Ascending aorta (tissue), 2 donors: ENCODE measurements around the gene RBP3. TPM values are rescaled to one million over a fixed set of nuclear protein-coding genes. Genes with fewer than 3 reads are reported as not detected.

Experiments
- DNase-seq, 2 donors: peaks; one replicate each; pipeline ENCODE4 v3.0.0-alpha.2; 2019; ENCODE audit warnings: low spot score in 2 of 2
- H3K27ac ChIP-seq, 2 donors: fragments of 200-600 bp; sonication (generic); one replicate each; pipeline ENCODE4 v1.5.1; 2016 to 2017; ENCODE audit warnings: mild to moderate bottlenecking in 1 of 2
- H3K27me3 ChIP-seq: fragments of 200-600 bp; sonication (generic); one replicate; pipeline ENCODE4 v1.5.1; 2017
- H3K36me3 ChIP-seq, 2 donors: fragments of 200-600 bp; sonication (generic); one replicate each; pipeline ENCODE4 v1.5.1; 2016
- H3K4me1 ChIP-seq, 2 donors: fragments of 200-600 bp; sonication (generic); one replicate each; pipeline ENCODE4 v1.5.1; 2016 to 2017; ENCODE audit warnings: mild to moderate bottlenecking in 1 of 2
- H3K4me3 ChIP-seq, 2 donors: fragments of 200-600 bp; sonication (generic); one replicate each; pipeline ENCODE4 v1.5.1; 2016 to 2017; ENCODE audit warnings: mild to moderate bottlenecking in 1 of 2
- H3K9me3 ChIP-seq, 2 donors: fragments of 200-600 bp; sonication (generic); one replicate each; pipeline ENCODE4 v1.5.1; 2016
- intact Hi-C: fragments of 100-400 bp; cut with DNase I; formaldehyde crosslinking; loops from one replicate; pipeline ENCODE4 v1.15.1; 2023
- total RNA-seq: library from RNA; depleted of rRNA; stranded (reverse); fragments of >200 nt; gene quantifications from one replicate; pipeline ENCODE4 v1.1.0, GENCODE V29; 2016
- TF ChIP-seq, protein P1 (sequence below), 3 experiments: fragments of 200-600 bp in 2 of 3; fragments of 450-650 bp in 1 of 3; sonication (generic) in 2 of 3; IDR thresholded peaks; one replicate each; pipeline ENCODE4 v1.5.1; 2016 to 2019; ENCODE audit warnings: antibody characterized with exemption in 3 of 3, mild to moderate bottlenecking in 1 of 3, moderate library complexity in 1 of 3

Gene RBP3
- total RNA-seq, 1 donor from 2014 or later: not detected

DNA sequence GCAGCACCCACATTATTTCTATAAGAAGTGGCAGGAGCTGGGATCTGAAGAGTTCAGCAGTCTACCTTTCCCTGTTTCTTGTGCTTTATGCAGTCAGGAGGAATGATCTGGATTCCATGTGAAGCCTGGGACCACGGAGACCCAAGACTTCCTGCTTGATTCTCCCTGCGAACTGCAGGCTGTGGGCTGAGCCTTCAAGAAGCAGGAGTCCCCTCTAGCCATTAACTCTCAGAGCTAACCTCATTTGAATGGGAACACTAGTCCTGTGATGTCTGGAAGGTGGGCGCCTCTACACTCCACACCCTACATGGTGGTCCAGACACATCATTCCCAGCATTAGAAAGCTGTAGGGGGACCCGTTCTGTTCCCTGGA, 874 bp upstream of the RBP3 start:
- Histone ChIP-seq H3K27ac (no peak overlapping the region), H3K4me3 (no peak overlapping the region), H3K36me3 (no peaks in the 10 kb centered on the region), H3K9me3 (no peaks in the 10 kb centered on the region), H3K27me3 (no peaks in the 10 kb centered on the region), H3K4me1 (no peaks in the 10 kb centered on the region)
- TF ChIP-seq, protein P1, sequence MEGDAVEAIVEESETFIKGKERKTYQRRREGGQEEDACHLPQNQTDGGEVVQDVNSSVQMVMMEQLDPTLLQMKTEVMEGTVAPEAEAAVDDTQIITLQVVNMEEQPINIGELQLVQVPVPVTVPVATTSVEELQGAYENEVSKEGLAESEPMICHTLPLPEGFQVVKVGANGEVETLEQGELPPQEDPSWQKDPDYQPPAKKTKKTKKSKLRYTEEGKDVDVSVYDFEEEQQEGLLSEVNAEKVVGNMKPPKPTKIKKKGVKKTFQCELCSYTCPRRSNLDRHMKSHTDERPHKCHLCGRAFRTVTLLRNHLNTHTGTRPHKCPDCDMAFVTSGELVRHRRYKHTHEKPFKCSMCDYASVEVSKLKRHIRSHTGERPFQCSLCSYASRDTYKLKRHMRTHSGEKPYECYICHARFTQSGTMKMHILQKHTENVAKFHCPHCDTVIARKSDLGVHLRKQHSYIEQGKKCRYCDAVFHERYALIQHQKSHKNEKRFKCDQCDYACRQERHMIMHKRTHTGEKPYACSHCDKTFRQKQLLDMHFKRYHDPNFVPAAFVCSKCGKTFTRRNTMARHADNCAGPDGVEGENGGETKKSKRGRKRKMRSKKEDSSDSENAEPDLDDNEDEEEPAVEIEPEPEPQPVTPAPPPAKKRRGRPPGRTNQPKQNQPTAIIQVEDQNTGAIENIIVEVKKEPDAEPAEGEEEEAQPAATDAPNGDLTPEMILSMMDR (IDR thresholded peaks at IDR 0.05): no peak
- no peak for DNase-seq
- intact Hi-C loops: no loop called here

DNA sequence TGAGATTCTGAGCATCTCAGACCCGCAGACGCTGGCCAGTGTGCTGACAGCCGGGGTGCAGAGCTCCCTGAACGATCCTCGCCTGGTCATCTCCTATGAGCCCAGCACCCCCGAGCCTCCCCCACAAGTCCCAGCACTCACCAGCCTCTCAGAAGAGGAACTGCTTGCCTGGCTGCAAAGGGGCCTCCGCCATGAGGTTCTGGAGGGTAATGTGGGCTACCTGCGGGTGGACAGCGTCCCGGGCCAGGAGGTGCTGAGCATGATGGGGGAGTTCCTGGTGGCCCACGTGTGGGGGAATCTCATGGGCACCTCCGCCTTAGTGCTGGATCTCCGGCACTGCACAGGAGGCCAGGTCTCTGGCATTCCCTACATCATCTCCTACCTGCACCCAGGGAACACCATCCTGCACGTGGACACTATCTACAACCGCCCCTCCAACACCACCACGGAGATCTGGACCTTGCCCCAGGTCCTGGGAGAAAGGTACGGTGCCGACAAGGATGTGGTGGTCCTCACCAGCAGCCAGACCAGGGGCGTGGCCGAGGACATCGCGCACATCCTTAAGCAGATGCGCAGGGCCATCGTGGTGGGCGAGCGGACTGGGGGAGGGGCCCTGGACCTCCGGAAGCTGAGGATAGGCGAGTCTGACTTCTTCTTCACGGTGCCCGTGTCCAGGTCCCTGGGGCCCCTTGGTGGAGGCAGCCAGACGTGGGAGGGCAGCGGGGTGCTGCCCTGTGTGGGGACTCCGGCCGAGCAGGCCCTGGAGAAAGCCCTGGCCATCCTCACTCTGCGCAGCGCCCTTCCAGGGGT, 703 bp downstream of the RBP3 start:
- no peaks in the 10 kb centered on the region for H3K27me3 ChIP-seq
- no peak for DNase-seq

DNA sequence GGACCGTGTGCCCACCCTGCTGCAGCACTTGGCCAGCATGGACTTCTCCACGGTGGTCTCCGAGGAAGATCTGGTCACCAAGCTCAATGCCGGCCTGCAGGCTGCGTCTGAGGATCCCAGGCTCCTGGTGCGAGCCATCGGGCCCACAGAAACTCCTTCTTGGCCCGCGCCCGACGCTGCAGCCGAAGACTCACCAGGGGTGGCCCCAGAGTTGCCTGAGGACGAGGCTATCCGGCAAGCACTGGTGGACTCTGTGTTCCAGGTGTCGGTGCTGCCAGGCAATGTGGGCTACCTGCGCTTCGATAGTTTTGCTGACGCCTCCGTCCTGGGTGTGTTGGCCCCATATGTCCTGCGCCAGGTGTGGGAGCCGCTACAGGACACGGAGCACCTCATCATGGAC, 1.4 kb downstream of the RBP3 start:
- Histone ChIP-seq H3K27ac (no peak overlapping the region), H3K9me3 (no peaks in the 10 kb centered on the region), H3K4me3 (no peak overlapping the region), H3K36me3 (no peaks in the 10 kb centered on the region), H3K4me1 (no peaks in the 10 kb centered on the region), H3K27me3 (no peaks in the 10 kb centered on the region)
- no peak for DNase-seq
- intact Hi-C loops: no loop called here
- TF ChIP-seq, protein P1 (IDR thresholded peaks at IDR 0.05): no peak

More for the DNA sequence above, 703 bp downstream of the RBP3 start:
- Histone ChIP-seq H3K4me1 (no peaks in the 10 kb centered on the region), H3K27ac (no peak overlapping the region), H3K36me3 (no peaks in the 10 kb centered on the region), H3K9me3 (no peaks in the 10 kb centered on the region), H3K4me3 (no peak overlapping the region)
- TF ChIP-seq, protein P1 (IDR thresholded peaks at IDR 0.05): no peak
- intact Hi-C loops: no loop called here

DNA sequence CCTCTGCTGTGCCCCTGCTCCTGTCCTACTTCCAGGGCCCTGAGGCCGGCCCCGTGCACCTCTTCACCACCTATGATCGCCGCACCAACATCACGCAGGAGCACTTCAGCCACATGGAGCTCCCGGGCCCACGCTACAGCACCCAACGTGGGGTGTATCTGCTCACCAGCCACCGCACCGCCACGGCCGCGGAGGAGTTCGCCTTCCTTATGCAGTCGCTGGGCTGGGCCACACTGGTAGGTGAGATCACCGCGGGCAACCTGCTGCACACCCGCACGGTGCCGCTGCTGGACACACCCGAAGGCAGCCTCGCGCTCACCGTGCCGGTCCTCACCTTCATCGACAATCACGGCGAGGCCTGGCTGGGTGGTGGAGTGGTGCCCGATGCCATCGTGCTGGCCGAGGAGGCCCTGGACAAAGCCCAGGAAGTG, 1.8 kb downstream of the RBP3 start:
- Histone ChIP-seq H3K27me3 (no peaks in the 10 kb centered on the region), H3K27ac (no peak overlapping the region), H3K4me1 (no peaks in the 10 kb centered on the region), H3K4me3 (no peak overlapping the region), H3K9me3 (no peaks in the 10 kb centered on the region), H3K36me3 (no peaks in the 10 kb centered on the region)
- DNase-seq: no peak
- intact Hi-C loops: no loop called here
- TF ChIP-seq, protein P1 (IDR thresholded peaks at IDR 0.05): no peak

DNA sequence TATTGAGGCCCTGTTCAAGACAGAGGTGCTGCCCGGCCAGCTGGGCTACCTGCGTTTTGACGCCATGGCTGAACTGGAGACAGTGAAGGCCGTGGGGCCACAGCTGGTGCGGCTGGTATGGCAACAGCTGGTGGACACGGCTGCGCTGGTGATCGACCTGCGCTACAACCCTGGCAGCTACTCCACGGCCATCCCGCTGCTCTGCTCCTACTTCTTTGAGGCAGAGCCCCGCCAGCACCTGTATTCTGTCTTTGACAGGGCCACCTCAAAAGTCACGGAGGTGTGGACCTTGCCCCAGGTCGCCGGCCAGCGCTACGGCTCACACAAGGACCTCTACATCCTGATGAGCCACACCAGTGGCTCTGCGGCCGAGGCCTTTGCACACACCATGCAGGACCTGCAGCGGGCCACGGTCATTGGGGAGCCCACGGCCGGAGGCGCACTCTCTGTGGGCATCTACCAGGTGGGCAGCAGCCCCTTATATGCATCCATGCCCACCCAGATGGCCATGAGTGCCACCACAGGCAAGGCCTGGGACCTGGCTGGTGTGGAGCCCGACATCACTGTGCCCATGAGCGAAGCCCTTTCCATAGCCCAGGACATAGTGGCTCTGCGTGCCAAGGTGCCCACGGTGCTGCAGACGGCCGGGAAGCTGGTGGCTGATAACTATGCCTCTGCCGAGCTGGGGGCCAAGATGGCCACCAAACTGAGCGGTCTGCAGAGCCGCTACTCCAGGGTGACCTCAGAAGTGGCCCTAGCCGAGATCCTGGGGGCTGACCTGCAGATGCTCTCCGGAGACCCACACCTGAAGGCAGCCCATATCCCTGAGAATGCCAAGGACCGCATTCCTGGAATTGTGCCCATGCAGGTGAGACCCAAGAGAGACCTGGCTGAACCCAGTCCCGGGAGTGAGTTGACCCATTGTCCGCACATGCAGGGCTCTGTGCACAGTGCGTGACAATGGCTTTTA, 2.8 kb downstream of the RBP3 start:
- no peak for DNase-seq
- no peak overlapping the region for H3K27ac ChIP-seq

More for the DNA sequence above, 2.8 kb downstream of the RBP3 start:
- Histone ChIP-seq H3K4me3 (no peak overlapping the region), H3K36me3 (no peaks in the 10 kb centered on the region), H3K27me3 (no peaks in the 10 kb centered on the region), H3K9me3 (no peaks in the 10 kb centered on the region), H3K4me1 (no peaks in the 10 kb centered on the region)
- intact Hi-C loops: no loop called here
- TF ChIP-seq, protein P1 (IDR thresholded peaks at IDR 0.05): no peak
